Endothelial cell (in vitro differentiated cells): ENCODE measurements around the gene MYO10. TPM values are rescaled to one million over a fixed set of nuclear protein-coding genes. Genes with fewer than 3 reads are reported as not detected.

Experiments
- DNase-seq: peaks from one replicate; pipeline ENCODE4 v3.0.0; 2021; ENCODE audit warnings: low spot score
- H3K27ac Mint-ChIP-seq: one replicate; pipeline ENCODE4 v1.8.0; 2021; ENCODE audit warnings: mixed read lengths, inconsistent platforms; ENCODE audit not compliant: unreplicated experiment
- H3K27me3 Mint-ChIP-seq: one replicate; pipeline ENCODE4 v1.8.0; 2021; ENCODE audit warnings: mild to moderate bottlenecking, moderate library complexity, mixed read lengths, inconsistent platforms; ENCODE audit not compliant: unreplicated experiment
- H3K36me3 Mint-ChIP-seq: one replicate; pipeline ENCODE4 v1.8.0; 2021; ENCODE audit warnings: mild to moderate bottlenecking, low read depth, mixed read lengths, inconsistent platforms; ENCODE audit not compliant: unreplicated experiment
- H3K4me1 Mint-ChIP-seq: one replicate; pipeline ENCODE4 v1.8.0; 2021; ENCODE audit warnings: mild to moderate bottlenecking, mixed read lengths, inconsistent platforms; ENCODE audit not compliant: unreplicated experiment
- H3K4me3 Mint-ChIP-seq: one replicate; pipeline ENCODE4 v1.8.0; 2021; ENCODE audit warnings: mild to moderate bottlenecking, mixed read lengths, inconsistent platforms; ENCODE audit not compliant: unreplicated experiment
- H3K9me3 Mint-ChIP-seq: one replicate; pipeline ENCODE4 v1.8.0; 2021; ENCODE audit warnings: mixed read lengths, inconsistent platforms; ENCODE audit not compliant: unreplicated experiment
- total RNA-seq: library from RNA; stranded (reverse); fragmentation: NEBNext Ultra II Directional; extraction: Animal tissue kit (Norgen Biotek cat#: 25700); gene quantifications from one replicate; pipeline ENCODE4 v1.2.1, GENCODE V29; 2021; ENCODE audit not compliant: unreplicated experiment
- TF ChIP-seq, protein P1 (sequence below): fragments of 200-600 bp; sonication (generic); IDR thresholded peaks from one replicate; pipeline ENCODE4 v1.5.0; 2021; ENCODE audit warnings: antibody characterized with exemption; ENCODE audit not compliant: unreplicated experiment

MYO10 gene
- total RNA-seq, 1 donor from 2014 or later: 132 TPM

DNA sequence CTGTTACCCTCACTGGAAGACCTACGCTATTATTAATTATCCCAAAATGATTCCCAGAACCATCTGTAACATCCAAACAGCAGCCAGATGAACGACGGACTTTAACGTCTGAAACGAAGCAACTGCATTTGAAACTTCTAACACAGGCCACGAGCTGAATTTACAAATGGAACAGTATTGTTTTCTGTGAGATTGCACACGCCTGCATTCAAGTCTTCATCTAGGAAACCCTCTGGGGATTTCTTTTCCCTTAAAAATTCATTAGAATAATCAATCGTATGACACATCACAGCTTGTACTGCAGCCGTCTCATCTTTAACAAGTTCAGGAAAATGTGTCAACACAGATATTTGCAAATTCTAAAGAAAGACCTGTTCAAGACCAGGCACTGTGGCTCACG is 80.2 kb downstream of the MYO10 start:
- peaks cover 7% of the 10 kb centered on the region for H3K27me3 Mint-ChIP-seq
- H3K4me1 Mint-ChIP-seq: peaks cover 52% of the 10 kb centered on the region
- TF ChIP-seq, protein P1, sequence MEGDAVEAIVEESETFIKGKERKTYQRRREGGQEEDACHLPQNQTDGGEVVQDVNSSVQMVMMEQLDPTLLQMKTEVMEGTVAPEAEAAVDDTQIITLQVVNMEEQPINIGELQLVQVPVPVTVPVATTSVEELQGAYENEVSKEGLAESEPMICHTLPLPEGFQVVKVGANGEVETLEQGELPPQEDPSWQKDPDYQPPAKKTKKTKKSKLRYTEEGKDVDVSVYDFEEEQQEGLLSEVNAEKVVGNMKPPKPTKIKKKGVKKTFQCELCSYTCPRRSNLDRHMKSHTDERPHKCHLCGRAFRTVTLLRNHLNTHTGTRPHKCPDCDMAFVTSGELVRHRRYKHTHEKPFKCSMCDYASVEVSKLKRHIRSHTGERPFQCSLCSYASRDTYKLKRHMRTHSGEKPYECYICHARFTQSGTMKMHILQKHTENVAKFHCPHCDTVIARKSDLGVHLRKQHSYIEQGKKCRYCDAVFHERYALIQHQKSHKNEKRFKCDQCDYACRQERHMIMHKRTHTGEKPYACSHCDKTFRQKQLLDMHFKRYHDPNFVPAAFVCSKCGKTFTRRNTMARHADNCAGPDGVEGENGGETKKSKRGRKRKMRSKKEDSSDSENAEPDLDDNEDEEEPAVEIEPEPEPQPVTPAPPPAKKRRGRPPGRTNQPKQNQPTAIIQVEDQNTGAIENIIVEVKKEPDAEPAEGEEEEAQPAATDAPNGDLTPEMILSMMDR: no peak
- no peaks in the 10 kb centered on the region for H3K9me3 Mint-ChIP-seq
- DNase-seq: no peak
- H3K36me3 Mint-ChIP-seq: peaks cover 16% of the 10 kb centered on the region
- no peak overlapping the region for H3K4me3 Mint-ChIP-seq
- peak overlapping the region; percentile 34 for H3K27ac Mint-ChIP-seq

DNA sequence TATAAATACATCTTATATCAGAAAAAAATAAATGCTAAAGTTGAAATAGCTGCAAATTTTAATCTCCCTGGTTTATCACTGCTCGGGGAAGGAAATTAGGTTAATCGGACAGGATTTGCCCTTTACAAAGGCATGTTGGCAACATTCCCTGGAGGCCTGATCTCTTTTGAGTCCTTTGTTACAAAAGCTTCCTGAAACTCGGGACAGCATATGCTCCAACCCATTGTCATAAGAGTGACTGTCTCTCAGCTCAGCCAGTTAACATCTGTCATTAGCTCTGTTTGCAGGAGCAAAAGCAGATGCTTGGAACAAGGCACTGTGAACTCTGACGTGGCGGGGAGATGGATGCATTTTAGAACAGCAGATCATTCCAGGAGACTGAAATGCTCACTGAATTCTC is 80.6 kb downstream of the MYO10 start:
- H3K9me3 Mint-ChIP-seq: no peaks in the 10 kb centered on the region

DNA sequence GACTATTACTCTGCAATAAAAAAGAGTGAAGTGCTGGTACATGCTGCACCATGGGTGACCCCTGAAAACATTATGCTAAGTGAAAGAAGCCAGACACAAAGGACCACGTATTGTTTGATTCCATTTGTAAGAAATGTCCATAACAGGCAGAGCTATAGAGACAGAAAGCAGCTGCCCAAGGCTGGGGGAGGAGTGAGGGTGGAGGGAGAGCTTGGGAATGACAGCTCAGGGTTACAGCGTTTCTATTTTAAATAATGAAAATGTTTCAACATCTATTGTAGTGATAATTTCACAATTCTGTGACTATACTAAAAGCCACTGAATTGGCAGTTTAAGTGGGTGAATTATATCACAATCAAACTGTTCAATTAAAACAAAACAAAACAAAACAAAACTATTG is 81.7 kb downstream of the MYO10 start:
- H3K9me3 Mint-ChIP-seq: no peaks in the 10 kb centered on the region
- peaks cover 41% of the 10 kb centered on the region for H3K4me1 Mint-ChIP-seq
- no peak for DNase-seq
- H3K27ac Mint-ChIP-seq: peak overlapping the region; percentile 67
- no peak overlapping the region for H3K4me3 Mint-ChIP-seq
- H3K36me3 Mint-ChIP-seq: peaks cover 7% of the 10 kb centered on the region
- peaks cover 7% of the 10 kb centered on the region for H3K27me3 Mint-ChIP-seq
- TF ChIP-seq, protein P1: no peak

More for the DNA sequence above, 80.6 kb downstream of the MYO10 start:
- no peak overlapping the region for H3K4me3 Mint-ChIP-seq
- peaks cover 7% of the 10 kb centered on the region for H3K27me3 Mint-ChIP-seq
- peak; percentile 24 for DNase-seq
- H3K27ac Mint-ChIP-seq: peak overlapping the region; percentile 34
- H3K4me1 Mint-ChIP-seq: peaks cover 48% of the 10 kb centered on the region
- TF ChIP-seq, protein P1: no peak
- H3K36me3 Mint-ChIP-seq: peaks cover 14% of the 10 kb centered on the region

DNA sequence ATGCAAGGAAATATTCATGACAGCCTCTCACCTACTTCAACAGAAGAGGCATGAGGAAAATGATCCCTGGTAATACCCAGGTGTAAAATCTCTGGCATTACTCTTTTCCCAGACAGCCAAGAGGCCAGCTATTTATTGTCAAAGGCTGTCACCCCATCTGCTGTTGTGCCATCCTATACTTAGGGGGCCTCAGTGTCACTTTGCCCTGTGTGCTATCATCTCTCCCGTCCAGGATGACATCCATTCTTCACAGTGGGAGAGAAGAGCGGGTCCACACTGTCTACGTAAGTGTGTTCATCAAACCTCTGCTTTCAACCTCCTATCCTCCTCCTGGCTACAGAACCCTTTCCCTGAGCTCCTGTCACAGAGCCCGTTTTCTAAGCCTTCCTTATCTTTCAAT is 82.6 kb downstream of the MYO10 start:
- H3K4me3 Mint-ChIP-seq: no peak overlapping the region
- peaks cover 7% of the 10 kb centered on the region for H3K27me3 Mint-ChIP-seq
- peaks cover 41% of the 10 kb centered on the region for H3K4me1 Mint-ChIP-seq
- DNase-seq: no peak
- H3K9me3 Mint-ChIP-seq: no peaks in the 10 kb centered on the region
- peak overlapping the region; percentile 24 for H3K27ac Mint-ChIP-seq
- H3K36me3 Mint-ChIP-seq: peaks cover 6% of the 10 kb centered on the region
- TF ChIP-seq, protein P1: no peak

DNA sequence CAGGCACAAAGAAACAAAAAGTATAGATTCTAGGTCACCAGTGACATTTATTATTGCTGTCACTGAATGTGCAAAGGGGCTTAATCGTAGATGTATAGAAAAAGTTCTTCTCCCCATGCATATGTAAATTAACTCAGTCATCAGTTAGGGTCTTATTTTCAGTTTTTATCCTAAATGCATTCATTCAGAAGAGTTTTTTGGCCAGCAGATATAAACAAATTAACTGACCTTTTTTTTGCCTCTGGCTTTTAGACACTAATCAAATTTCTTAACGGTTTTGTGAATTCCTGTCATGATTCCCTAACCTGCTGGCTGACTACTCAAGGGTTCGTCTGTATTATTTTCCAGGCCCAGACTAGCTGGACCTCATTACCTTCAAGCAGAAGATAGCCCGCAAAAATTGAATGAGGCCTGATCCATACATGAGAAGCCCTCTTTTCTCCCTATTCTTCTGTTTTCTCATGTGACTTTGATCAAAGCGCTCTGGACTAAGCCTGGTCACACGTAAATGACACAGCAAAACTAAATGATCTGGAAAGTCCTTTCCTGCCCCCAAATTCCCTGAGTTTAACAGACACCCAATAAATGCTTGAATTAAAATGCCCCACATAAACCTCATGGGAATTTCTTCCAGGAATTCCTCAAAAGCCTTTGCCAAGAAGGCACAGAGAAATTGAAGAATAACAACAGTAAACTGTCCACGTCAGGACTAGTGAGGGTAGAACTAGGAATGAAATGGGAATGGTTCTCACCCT is 83.7 kb downstream of the MYO10 start:
- Mint-ChIP-seq H3K4me1 (peaks cover 41% of the 10 kb centered on the region), H3K27me3 (peaks cover 6% of the 10 kb centered on the region), H3K36me3 (no peaks in the 10 kb centered on the region), H3K9me3 (no peaks in the 10 kb centered on the region), H3K4me3 (no peak overlapping the region), H3K27ac (no peak overlapping the region)
- TF ChIP-seq, protein P1: no peak
- DNase-seq: no peak
